ENCODE results near the gene STAM2.

Gene STAM2

GRCh38 chr2:152067823-152068222 is 107.7 kb downstream of the STAM2 start:
- DNase-seq: no peak

Data from COR-L47 (cell line).